WI38 (cell line): ENCODE measurements around the gene WDR5B.

Source experiments
- H3K4me3 ChIP-seq: 2 replicates; pipeline ENCODE4 v1.5.1; 2011; ENCODE audit warnings: low read depth, mild to moderate bottlenecking, control low read depth, low read length
- TF ChIP-seq, protein P1 (sequence below): IDR thresholded peaks from 2 replicates; pipeline ENCODE4 v1.5.1; 2012; ENCODE audit warnings: low read depth, mild to moderate bottlenecking, control low read depth, low read length

WDR5B gene

GRCh38 chr3:122395582-122395981 lies 20.3 kb downstream of the WDR5B start:
- H3K4me3 ChIP-seq = no peak overlapping the region
- TF ChIP-seq, protein P1, sequence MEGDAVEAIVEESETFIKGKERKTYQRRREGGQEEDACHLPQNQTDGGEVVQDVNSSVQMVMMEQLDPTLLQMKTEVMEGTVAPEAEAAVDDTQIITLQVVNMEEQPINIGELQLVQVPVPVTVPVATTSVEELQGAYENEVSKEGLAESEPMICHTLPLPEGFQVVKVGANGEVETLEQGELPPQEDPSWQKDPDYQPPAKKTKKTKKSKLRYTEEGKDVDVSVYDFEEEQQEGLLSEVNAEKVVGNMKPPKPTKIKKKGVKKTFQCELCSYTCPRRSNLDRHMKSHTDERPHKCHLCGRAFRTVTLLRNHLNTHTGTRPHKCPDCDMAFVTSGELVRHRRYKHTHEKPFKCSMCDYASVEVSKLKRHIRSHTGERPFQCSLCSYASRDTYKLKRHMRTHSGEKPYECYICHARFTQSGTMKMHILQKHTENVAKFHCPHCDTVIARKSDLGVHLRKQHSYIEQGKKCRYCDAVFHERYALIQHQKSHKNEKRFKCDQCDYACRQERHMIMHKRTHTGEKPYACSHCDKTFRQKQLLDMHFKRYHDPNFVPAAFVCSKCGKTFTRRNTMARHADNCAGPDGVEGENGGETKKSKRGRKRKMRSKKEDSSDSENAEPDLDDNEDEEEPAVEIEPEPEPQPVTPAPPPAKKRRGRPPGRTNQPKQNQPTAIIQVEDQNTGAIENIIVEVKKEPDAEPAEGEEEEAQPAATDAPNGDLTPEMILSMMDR = no peak

- TF ChIP-seq, protein P1 = no peak
- H3K4me3 ChIP-seq = no peak overlapping the region
Measured at GRCh38 chr3:122394173-122394572, 21.7 kb downstream of the WDR5B start.

GRCh38 chr3:122392868-122393844 lies 22.7 kb downstream of the WDR5B start:
- TF ChIP-seq, protein P1 = peak; percentile 56
- H3K4me3 ChIP-seq = no peak overlapping the region

DNA sequence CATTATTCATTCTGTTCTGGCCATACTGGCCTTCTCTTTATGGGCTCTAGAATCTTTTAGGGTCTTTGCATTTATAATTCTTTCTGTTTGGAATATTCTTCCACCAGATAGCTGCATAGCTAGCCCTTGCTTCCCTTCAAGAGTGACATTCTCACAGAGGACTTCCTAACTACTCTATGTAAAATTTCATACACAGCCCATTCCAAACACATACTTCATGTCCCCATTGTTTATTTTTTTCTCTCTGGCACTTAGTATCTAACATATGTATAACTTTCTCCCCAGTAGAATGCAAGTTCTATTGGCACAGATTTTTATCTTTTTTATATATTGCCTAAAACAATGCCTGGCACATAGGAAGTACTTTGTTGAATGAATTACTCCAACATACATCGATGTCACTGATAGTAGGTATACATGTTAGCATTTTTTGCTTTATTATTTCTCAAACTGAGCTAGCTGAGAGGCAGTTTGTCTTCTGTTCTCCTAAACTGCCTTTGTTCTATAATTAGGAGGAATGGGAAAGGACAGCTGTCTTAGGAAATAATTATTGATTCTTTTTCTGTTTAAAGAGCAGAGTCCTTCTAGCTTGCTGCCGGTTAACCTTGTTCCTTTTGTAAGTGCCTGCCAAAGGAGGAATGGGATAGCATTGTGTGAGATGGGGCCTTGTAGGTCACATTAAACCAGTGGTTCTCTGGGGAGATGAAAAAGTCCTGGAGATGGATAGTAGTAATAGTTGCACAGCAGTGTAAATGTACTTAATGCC lies 24.0 kb downstream of the WDR5B start:
- no peak overlapping the region for H3K4me3 ChIP-seq
- TF ChIP-seq, protein P1 = no peak

GRCh38 chr3:122390665-122391064 lies 25.2 kb downstream of the WDR5B start:
- H3K4me3 ChIP-seq = no peak overlapping the region
- TF ChIP-seq, protein P1 = no peak

DNA sequence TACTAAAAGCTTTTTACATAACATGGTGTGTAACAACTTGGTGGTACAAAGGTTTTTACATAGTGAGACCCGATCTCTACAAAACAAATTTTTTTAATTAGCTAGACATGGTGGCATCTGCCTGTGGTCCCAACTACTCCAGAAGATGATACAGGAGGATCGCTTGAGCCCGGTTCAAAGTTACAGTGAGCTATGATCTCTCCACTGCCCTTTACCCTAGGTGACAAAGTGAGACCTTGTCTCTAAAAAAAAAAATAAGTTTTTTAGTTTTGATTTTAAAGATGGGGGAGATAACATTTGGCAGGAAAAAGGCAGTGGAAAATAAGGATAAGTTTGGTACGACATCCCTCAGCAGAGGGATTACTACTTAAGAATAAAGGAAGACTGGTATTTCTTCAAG lies 26.0 kb downstream of the WDR5B start:
- H3K4me3 ChIP-seq = no peak overlapping the region
- TF ChIP-seq, protein P1 = no peak

DNA sequence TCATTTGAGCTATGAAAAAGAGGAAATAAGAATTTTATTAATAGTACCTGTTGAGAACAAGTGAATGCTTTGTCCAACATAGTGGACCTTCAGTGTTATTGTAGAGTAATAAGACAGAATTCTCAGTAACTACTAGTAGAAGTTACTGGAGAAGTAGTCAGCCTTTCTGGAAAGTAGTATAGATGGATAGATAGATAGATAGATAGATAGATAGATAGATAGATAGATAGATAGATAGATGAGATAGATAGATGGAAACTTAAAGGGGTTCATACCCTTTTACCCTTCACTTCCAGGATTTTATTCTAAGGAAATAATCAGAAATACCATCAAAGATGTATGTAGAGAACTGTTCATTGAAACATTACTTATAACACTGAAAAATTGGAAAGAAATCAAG lies 26.7 kb downstream of the WDR5B start:
- no peak overlapping the region for H3K4me3 ChIP-seq
- TF ChIP-seq, protein P1 = no peak
